Activated CD8-positive, alpha-beta memory T cell treated with anti-CD3 and anti-CD28 coated beads for 24 hours (primary cell): ENCODE data around the gene MRPL37.

Experiments
- DNase-seq: peaks from one replicate; pipeline ENCODE4 v3.0.0-alpha.2; 2020

The MRPL37 gene

GRCh38 chr1:54241364-54241763 is 41.4 kb downstream of the MRPL37 start:
- DNase-seq: no peak

- DNase-seq: no peak
Observed at GRCh38 chr1:54243022-54243421, 43.1 kb downstream of the MRPL37 start.

- no peak for DNase-seq
Observed at GRCh38 chr1:54244655-54245054, 44.7 kb downstream of the MRPL37 start.

- DNase-seq: no peak
Observed at GRCh38 chr1:54245501-54245900, 45.5 kb downstream of the MRPL37 start.

- DNase-seq: no peak
Observed at GRCh38 chr1:54246116-54246721, 46.3 kb downstream of the MRPL37 start.

GRCh38 chr1:54247863-54248515 is 48.0 kb downstream of the MRPL37 start:
- no peak for DNase-seq

GRCh38 chr1:54248966-54249365 is 49.0 kb downstream of the MRPL37 start:
- no peak for DNase-seq

- DNase-seq: no peak
Observed at GRCh38 chr1:54249819-54250435, 50.0 kb downstream of the MRPL37 start.

- DNase-seq: no peak
Observed at GRCh38 chr1:54250670-54251069, 50.7 kb downstream of the MRPL37 start.

- no peak for DNase-seq
Observed at GRCh38 chr1:54252371-54252936, 52.5 kb downstream of the MRPL37 start.

GRCh38 chr1:54253480-54253879 is 53.5 kb downstream of the MRPL37 start:
- DNase-seq: no peak

GRCh38 chr1:54254055-54254454 is 54.1 kb downstream of the MRPL37 start:
- DNase-seq: no peak

GRCh38 chr1:54255026-54255702 is 55.2 kb downstream of the MRPL37 start:
- DNase-seq: no peak

GRCh38 chr1:54256522-54257345 is 56.8 kb downstream of the MRPL37 start:
- no peak for DNase-seq

GRCh38 chr1:54257346-54257620 is 57.3 kb downstream of the MRPL37 start:
- no peak for DNase-seq

GRCh38 chr1:54257876-54258275 is 57.9 kb downstream of the MRPL37 start:
- DNase-seq: no peak

- no peak for DNase-seq
Observed at GRCh38 chr1:54259546-54260140, 59.7 kb downstream of the MRPL37 start.

- no peak for DNase-seq
Observed at GRCh38 chr1:54260810-54261209, 60.8 kb downstream of the MRPL37 start.

GRCh38 chr1:54262244-54262643 is 62.3 kb downstream of the MRPL37 start:
- no peak for DNase-seq

GRCh38 chr1:54263601-54264226 is 63.7 kb downstream of the MRPL37 start:
- DNase-seq: no peak

GRCh38 chr1:54265126-54265525 is 65.2 kb downstream of the MRPL37 start:
- DNase-seq: no peak

GRCh38 chr1:54265659-54266058 is 65.7 kb downstream of the MRPL37 start:
- no peak for DNase-seq
